IPS DF 19.7 (cell line): ENCODE results near the gene CRY2.

ENCODE experiments used
- DNase-seq: peaks from one replicate; pipeline ENCODE4 v3.0.0-alpha.2; 2013; ENCODE audit warnings: low read depth, low spot score

The CRY2 gene

GRCh38 chr11:45848654-45849081 is 1.4 kb downstream of the CRY2 start:
- no peak for DNase-seq

- DNase-seq: no peak
These were observed 3.2 kb downstream of the CRY2 start for GRCh38 chr11:45850446-45850845.

GRCh38 chr11:45851228-45851627 is 4.0 kb downstream of the CRY2 start:
- no peak for DNase-seq

GRCh38 chr11:45852018-45852711 is 4.9 kb downstream of the CRY2 start:
- DNase-seq: no peak

GRCh38 chr11:45852712-45853101 is 5.4 kb downstream of the CRY2 start:
- no peak for DNase-seq

- no peak for DNase-seq
These were observed 6.3 kb downstream of the CRY2 start for GRCh38 chr11:45853332-45854219.

GRCh38 chr11:45855308-45855707 is 8.0 kb downstream of the CRY2 start:
- DNase-seq: no peak

- DNase-seq: no peak
These were observed 8.8 kb downstream of the CRY2 start for GRCh38 chr11:45856044-45856468.

GRCh38 chr11:45857961-45858474 is 10.7 kb downstream of the CRY2 start:
- DNase-seq: no peak

GRCh38 chr11:45858751-45859398 is 11.6 kb downstream of the CRY2 start:
- DNase-seq: no peak

GRCh38 chr11:45859661-45860140 is 12.4 kb downstream of the CRY2 start:
- DNase-seq: no peak

- DNase-seq: no peak
These were observed 13.1 kb downstream of the CRY2 start for GRCh38 chr11:45860348-45860747.

- no peak for DNase-seq
These were observed 13.7 kb downstream of the CRY2 start for GRCh38 chr11:45860764-45861510.

- DNase-seq: no peak
These were observed 16.8 kb downstream of the CRY2 start for GRCh38 chr11:45864041-45864440.

GRCh38 chr11:45869551-45869950 is 22.3 kb downstream of the CRY2 start:
- DNase-seq: no peak

- no peak for DNase-seq
These were observed 23.4 kb downstream of the CRY2 start for GRCh38 chr11:45870706-45871105.

GRCh38 chr11:45871638-45872037 is 24.4 kb downstream of the CRY2 start:
- no peak for DNase-seq

GRCh38 chr11:45872651-45873356 is 25.5 kb downstream of the CRY2 start:
- DNase-seq: no peak

- no peak for DNase-seq
These were observed 29.1 kb downstream of the CRY2 start for GRCh38 chr11:45876401-45876800.

GRCh38 chr11:45877221-45877620 is 29.9 kb downstream of the CRY2 start:
- no peak for DNase-seq

- no peak for DNase-seq
These were observed 30.6 kb downstream of the CRY2 start for GRCh38 chr11:45877845-45878244.
